Keratinocyte (primary cell): Measurements from ENCODE around the gene CLDN19.

Source experiments
- CTCF ChIP-seq, 3 experiments: IDR thresholded peaks in 1 of 3; conservative IDR thresholded peaks in 1 of 3; optimal IDR thresholded peaks in 1 of 3; 2 replicates in 2 of 3; 3 replicates in 1 of 3; pipeline versions ENCODE3 to v1.5.1; 2011; ENCODE audit warnings: low read length in 3 of 3, mild to moderate bottlenecking in 3 of 3, moderate library complexity in 2 of 3, control low read depth in 1 of 3, inconsistent platforms in 1 of 3; ENCODE audit not compliant: insufficient read depth in 2 of 3; ENCODE audit errors: extremely low read depth in 1 of 3
- EZH2 ChIP-seq: IDR thresholded peaks from one replicate; pipeline ENCODE4 v1.6.1; 2012; ENCODE audit warnings: inconsistent platforms, mild to moderate bottlenecking, low read length, moderate library complexity

DNA sequence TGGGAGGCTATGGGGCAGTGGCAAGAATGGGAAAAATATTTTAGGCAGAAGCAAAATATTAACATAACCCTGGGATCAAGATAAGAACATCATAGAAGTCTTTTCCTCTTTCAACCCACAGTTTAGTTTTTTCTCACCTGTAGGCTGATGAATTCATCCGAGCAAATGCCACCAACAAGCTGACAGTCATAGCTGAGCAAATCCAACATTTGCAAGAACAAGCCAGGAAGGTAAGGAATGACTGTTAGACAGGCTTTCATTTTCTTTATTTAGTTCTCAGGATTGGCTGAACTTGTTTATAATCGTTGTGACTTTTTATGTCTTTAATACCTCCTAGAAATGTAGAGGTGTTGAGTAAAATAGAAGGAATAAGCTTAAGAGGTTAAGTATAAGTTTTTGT lies 33.4 kb upstream of the CLDN19 start:
- TF ChIP-seq CTCF (optimal IDR thresholded peaks at IDR 0.05 in 1 of 3, IDR thresholded peaks at IDR 0.05 in 1 of 3, conservative IDR thresholded peaks at IDR 0.05 in 1 of 3; ENCODE audit: extremely low read depth in 1 of 3, insufficient read depth in 2 of 3, low read length in 3 of 3) (no peak), EZH2 (no peak)
